ENCODE data around the gene PRPF18. TPM values are rescaled to one million over a fixed set of nuclear protein-coding genes. Genes with fewer than 3 reads are reported as not detected.

The PRPF18 gene
- total RNA-seq, 3 donors from 2014 or later, result 24.5 to 26.9 (median 24.5) TPM

DNA sequence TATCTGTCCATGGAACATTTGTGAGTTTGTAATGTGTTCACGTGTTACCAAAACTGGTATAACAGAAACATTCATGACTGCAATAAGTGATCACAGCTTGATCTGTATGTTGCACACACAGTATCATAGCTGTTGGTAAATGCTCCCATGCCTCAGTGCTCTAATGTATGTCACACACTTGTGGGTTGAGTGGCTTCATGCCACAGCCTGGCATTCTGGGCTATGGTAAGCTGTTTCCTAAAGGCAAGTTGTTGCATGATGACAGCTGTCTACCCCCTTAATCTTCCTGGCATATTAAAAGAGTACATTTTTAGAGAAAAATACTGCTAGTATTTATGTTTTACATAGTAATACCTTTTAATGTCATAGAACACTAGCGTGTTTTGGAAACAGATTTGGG is 35.2 kb downstream of the PRPF18 start:
- no peaks in the 10 kb centered on the region for H3K9me3 Mint-ChIP-seq
- no peak for DNase-seq
- no peaks in the 10 kb centered on the region for H3K27me3 Mint-ChIP-seq (ENCODE audit: low read depth)
- H3K36me3 Mint-ChIP-seq (ENCODE audit: insufficient read depth), result peaks cover 38% of the 10 kb centered on the region
- H3K4me3 Mint-ChIP-seq, result no peak overlapping the region
- no peak for ATAC-seq
- peaks cover 3% of the 10 kb centered on the region for H3K4me1 Mint-ChIP-seq (ENCODE audit: low read depth)

- Mint-ChIP-seq H3K4me3 (no peak overlapping the region), H3K36me3 (ENCODE audit: insufficient read depth) (peaks cover 30% of the 10 kb centered on the region), H3K9me3 (no peaks in the 10 kb centered on the region), H3K4me1 (ENCODE audit: low read depth) (no peaks in the 10 kb centered on the region), H3K27me3 (ENCODE audit: low read depth) (no peaks in the 10 kb centered on the region)
- DNase-seq (no peak), ATAC-seq (no peak)
Observed at GRCh38 chr10:13624630-13625029, 37.9 kb downstream of the PRPF18 start.

DNA sequence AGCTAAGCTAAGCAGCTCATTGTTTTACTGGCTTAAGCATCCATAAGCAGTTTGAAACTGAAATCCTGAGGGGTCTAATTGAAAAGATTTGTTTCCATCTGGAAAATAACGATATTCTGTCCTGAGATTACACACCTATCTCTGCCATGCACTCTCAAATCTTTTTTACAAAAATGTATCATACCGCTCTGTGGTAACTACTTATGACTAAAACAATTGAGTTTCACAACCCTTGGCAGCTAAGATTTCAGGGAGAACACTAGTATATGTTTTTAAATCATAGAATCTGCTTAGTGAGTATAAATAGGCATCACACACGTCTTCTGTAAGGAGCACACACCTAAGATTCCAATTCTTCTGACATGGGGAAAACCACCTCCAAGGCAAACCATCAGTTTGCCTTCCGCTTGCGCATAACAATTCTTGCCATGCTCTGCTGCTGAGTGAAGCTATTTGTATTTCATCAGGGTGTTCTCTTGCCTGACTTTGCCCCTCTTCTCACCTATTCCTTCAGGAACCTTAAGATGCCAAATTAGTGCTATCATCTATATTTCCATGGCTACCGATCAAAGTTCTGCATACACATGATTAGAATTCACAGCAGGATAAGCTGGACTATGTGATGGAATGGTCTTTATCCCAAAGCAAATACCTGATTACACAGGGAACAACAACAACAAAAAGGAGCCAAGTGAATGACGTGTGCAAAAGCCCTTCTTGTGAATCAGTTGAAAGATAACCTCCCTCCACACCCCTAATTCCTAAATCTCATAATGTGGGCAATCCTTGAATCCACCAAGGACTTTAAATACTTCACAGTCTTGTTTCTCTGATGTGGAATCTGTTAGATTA is 40.9 kb downstream of the PRPF18 start:
- Mint-ChIP-seq H3K4me1 (ENCODE audit: low read depth) (no peaks in the 10 kb centered on the region), H3K4me3 (no peak overlapping the region), H3K27me3 (ENCODE audit: low read depth) (no peaks in the 10 kb centered on the region), H3K36me3 (ENCODE audit: insufficient read depth) (peaks cover 33% of the 10 kb centered on the region), H3K9me3 (no peaks in the 10 kb centered on the region)
- no peak for DNase-seq
- no peak for ATAC-seq

- Mint-ChIP-seq H3K27me3 (ENCODE audit: low read depth) (no peaks in the 10 kb centered on the region), H3K36me3 (ENCODE audit: insufficient read depth) (peaks cover 38% of the 10 kb centered on the region), H3K4me1 (ENCODE audit: low read depth) (no peaks in the 10 kb centered on the region)
Observed at GRCh38 chr10:13628661-13629060, 41.9 kb downstream of the PRPF18 start.

DNA sequence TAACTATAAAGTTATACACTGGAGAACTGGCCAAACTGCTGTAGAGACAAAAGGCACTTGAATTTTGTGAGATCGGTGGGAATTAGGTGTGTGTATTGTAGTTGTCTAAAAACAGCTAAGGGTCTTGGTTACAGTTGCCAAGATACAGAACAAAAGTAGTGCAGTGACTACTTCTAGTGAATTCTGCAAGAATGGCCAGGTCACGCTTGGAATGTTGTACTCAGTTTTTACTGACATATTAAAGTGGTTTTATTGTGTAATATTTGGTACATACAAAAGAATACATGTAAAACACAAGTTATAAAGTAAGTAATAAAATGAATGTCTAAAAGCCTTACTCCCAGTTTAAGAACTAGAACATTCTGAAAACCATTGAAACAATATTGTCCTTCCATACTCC is 42.4 kb downstream of the PRPF18 start:
- Mint-ChIP-seq H3K4me3 (no peak overlapping the region), H3K36me3 (ENCODE audit: insufficient read depth) (peaks cover 40% of the 10 kb centered on the region), H3K27me3 (ENCODE audit: low read depth) (no peaks in the 10 kb centered on the region), H3K9me3 (no peaks in the 10 kb centered on the region), H3K4me1 (ENCODE audit: low read depth) (no peaks in the 10 kb centered on the region)
- DNase-seq (no peak), ATAC-seq (no peak)

More at GRCh38 chr10:13628661-13629060, 41.9 kb downstream of the PRPF18 start:
- no peak for ATAC-seq
- no peak for DNase-seq
- H3K9me3 Mint-ChIP-seq, result no peaks in the 10 kb centered on the region
- no peak overlapping the region for H3K4me3 Mint-ChIP-seq

GRCh38 chr10:13630231-13630630 is 43.5 kb downstream of the PRPF18 start:
- ATAC-seq (no peak), DNase-seq (no peak)
- H3K4me1 Mint-ChIP-seq (ENCODE audit: low read depth), result no peaks in the 10 kb centered on the region
- no peaks in the 10 kb centered on the region for H3K9me3 Mint-ChIP-seq
- peaks cover 47% of the 10 kb centered on the region for H3K36me3 Mint-ChIP-seq (ENCODE audit: insufficient read depth)
- no peak overlapping the region for H3K4me3 Mint-ChIP-seq
- H3K27me3 Mint-ChIP-seq (ENCODE audit: low read depth), result no peaks in the 10 kb centered on the region

DNA sequence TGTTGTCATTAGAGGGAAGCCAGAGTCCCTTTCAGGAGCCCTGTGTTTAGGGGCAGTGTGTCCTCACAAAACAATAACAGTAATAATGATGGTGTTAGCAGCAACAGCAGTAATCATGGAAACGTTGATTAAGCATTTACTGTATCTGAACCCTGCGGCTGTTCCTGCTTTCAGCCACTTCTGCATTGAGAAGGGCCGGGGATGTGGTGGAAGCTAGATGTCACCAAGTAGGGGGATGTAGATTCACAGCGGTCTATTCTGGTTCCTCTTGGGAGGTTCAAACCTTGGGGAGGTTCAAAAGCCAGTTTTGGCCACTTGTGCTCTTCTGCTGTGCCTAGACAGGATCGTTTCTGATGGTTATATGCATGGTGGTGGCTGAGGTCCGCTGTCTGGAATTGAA is 44.8 kb downstream of the PRPF18 start:
- Mint-ChIP-seq H3K36me3 (ENCODE audit: insufficient read depth) (peaks cover 52% of the 10 kb centered on the region), H3K27me3 (ENCODE audit: low read depth) (no peaks in the 10 kb centered on the region), H3K4me3 (no peak overlapping the region), H3K4me1 (ENCODE audit: low read depth) (no peaks in the 10 kb centered on the region), H3K9me3 (no peaks in the 10 kb centered on the region)
- ATAC-seq (no peak), DNase-seq (no peak)

- no peaks in the 10 kb centered on the region for H3K27me3 Mint-ChIP-seq (ENCODE audit: low read depth)
- ATAC-seq, result no peak
- H3K4me3 Mint-ChIP-seq, result no peak overlapping the region
- no peaks in the 10 kb centered on the region for H3K4me1 Mint-ChIP-seq (ENCODE audit: low read depth)
- H3K36me3 Mint-ChIP-seq (ENCODE audit: insufficient read depth), result peaks cover 57% of the 10 kb centered on the region
- no peaks in the 10 kb centered on the region for H3K9me3 Mint-ChIP-seq
- DNase-seq, result no peak
Observed at GRCh38 chr10:13632440-13632839, 45.7 kb downstream of the PRPF18 start.

GRCh38 chr10:13632884-13633440 is 46.2 kb downstream of the PRPF18 start:
- ATAC-seq, result no peak
- no peaks in the 10 kb centered on the region for H3K4me1 Mint-ChIP-seq (ENCODE audit: low read depth)
- H3K36me3 Mint-ChIP-seq (ENCODE audit: insufficient read depth), result peaks cover 63% of the 10 kb centered on the region

DNA sequence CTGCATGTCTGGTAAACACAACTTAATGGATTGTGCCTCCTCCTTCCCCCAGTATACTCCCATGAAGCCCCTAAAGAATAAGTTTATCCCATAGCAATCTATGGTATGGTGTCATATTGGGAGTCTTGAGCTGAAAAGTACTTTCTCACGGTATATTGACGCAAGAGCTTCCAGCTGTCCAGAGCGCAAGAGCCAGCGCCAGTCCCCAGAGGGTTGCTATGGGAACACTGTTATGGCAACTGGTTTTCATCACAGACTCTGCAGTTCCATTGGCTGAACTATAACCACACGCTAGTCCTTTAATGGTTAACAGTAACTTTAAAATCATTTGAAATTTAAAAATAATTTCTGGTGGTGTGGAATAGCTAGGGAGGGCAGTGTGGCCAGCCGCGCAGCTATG is 46.9 kb downstream of the PRPF18 start:
- H3K9me3 Mint-ChIP-seq, result no peaks in the 10 kb centered on the region
- ATAC-seq, result no peak
- H3K4me1 Mint-ChIP-seq (ENCODE audit: low read depth), result no peaks in the 10 kb centered on the region
- no peak for DNase-seq
- H3K4me3 Mint-ChIP-seq, result no peak overlapping the region
- H3K27me3 Mint-ChIP-seq (ENCODE audit: low read depth), result no peaks in the 10 kb centered on the region
- peaks cover 66% of the 10 kb centered on the region for H3K36me3 Mint-ChIP-seq (ENCODE audit: insufficient read depth)

More at GRCh38 chr10:13632884-13633440, 46.2 kb downstream of the PRPF18 start:
- DNase-seq, result no peak
- no peak overlapping the region for H3K4me3 Mint-ChIP-seq
- no peaks in the 10 kb centered on the region for H3K9me3 Mint-ChIP-seq
- H3K27me3 Mint-ChIP-seq (ENCODE audit: low read depth), result no peaks in the 10 kb centered on the region

DNA sequence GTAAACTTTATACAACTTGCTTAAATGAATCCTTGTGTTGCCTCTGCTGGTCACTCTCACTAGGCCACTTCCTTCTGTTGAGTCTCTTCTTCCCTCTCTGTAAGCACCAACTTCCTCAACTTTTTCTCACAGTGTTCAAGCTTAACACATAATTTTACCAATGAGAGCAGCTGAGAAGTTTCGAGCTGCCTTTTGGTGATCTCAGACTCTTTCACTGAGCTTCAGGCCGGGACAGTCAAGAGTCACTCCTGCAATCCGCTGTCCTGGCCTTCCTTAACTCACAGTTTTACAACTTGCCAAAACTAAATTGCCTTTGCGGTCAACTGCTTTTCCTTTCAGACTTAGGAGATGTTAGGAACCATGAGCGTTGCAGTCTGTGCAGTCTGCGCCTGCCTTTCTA is 47.4 kb downstream of the PRPF18 start:
- Mint-ChIP-seq H3K27me3 (ENCODE audit: low read depth) (no peaks in the 10 kb centered on the region), H3K4me3 (no peak overlapping the region), H3K36me3 (ENCODE audit: insufficient read depth) (peaks cover 68% of the 10 kb centered on the region), H3K4me1 (ENCODE audit: low read depth) (no peaks in the 10 kb centered on the region), H3K9me3 (no peaks in the 10 kb centered on the region)
- no peak for DNase-seq
- ATAC-seq, result no peak

GRCh38 chr10:13636776-13637175 is 50.0 kb downstream of the PRPF18 start:
- Mint-ChIP-seq H3K4me1 (ENCODE audit: low read depth) (no peaks in the 10 kb centered on the region), H3K27me3 (ENCODE audit: low read depth) (no peaks in the 10 kb centered on the region), H3K36me3 (ENCODE audit: insufficient read depth) (peaks cover 72% of the 10 kb centered on the region), H3K9me3 (peaks cover 17% of the 10 kb centered on the region), H3K4me3 (no peak overlapping the region)
- DNase-seq, result no peak
- ATAC-seq, result no peak

- Mint-ChIP-seq H3K36me3 (ENCODE audit: insufficient read depth) (peaks cover 74% of the 10 kb centered on the region), H3K4me3 (no peak overlapping the region), H3K9me3 (peaks cover 23% of the 10 kb centered on the region), H3K4me1 (ENCODE audit: low read depth) (no peaks in the 10 kb centered on the region), H3K27me3 (ENCODE audit: low read depth) (no peaks in the 10 kb centered on the region)
- DNase-seq (no peak), ATAC-seq (no peak)
Observed at GRCh38 chr10:13637303-13637856, 50.6 kb downstream of the PRPF18 start.

DNA sequence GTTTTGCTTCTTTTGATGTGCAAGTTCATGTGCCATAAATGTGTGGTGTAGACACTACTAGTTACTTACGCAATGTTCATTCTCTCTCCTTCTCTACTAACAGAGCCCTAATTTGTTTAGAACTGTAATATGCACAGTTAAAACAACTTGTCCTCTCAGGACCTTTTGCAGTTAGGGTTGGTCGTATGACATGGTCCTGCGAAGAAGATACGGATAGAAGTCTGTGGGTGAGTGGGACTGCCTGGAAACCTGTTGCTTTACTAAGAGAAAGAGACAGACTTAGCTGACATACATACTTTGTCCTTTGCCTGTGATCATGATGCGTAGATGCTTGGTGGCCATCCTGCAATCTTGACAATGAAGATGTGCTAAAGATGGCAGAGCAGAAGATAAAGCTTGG is 51.1 kb downstream of the PRPF18 start:
- Mint-ChIP-seq H3K36me3 (ENCODE audit: insufficient read depth) (peaks cover 77% of the 10 kb centered on the region), H3K9me3 (peaks cover 28% of the 10 kb centered on the region), H3K4me1 (ENCODE audit: low read depth) (no peaks in the 10 kb centered on the region), H3K27me3 (ENCODE audit: low read depth) (no peaks in the 10 kb centered on the region), H3K4me3 (no peak overlapping the region)
- no peak for DNase-seq
- ATAC-seq, result no peak

- peaks cover 2% of the 10 kb centered on the region for H3K4me1 Mint-ChIP-seq (ENCODE audit: low read depth)
- H3K27me3 Mint-ChIP-seq (ENCODE audit: low read depth), result no peaks in the 10 kb centered on the region
- peaks cover 63% of the 10 kb centered on the region for H3K36me3 Mint-ChIP-seq (ENCODE audit: insufficient read depth)
- peaks cover 29% of the 10 kb centered on the region for H3K9me3 Mint-ChIP-seq
- DNase-seq (no peak), ATAC-seq (no peak)
- no peak overlapping the region for H3K4me3 Mint-ChIP-seq
Observed at GRCh38 chr10:13642293-13642692, 55.5 kb downstream of the PRPF18 start.

Measured in activated T-cell treated with anti-CD3 and anti-CD28 coated beads, Interleukin-2, amount 50 U/mL, for 4 hours (primary cell).